Measurements from ENCODE around the gene DDX60.

Gene DDX60

DNA sequence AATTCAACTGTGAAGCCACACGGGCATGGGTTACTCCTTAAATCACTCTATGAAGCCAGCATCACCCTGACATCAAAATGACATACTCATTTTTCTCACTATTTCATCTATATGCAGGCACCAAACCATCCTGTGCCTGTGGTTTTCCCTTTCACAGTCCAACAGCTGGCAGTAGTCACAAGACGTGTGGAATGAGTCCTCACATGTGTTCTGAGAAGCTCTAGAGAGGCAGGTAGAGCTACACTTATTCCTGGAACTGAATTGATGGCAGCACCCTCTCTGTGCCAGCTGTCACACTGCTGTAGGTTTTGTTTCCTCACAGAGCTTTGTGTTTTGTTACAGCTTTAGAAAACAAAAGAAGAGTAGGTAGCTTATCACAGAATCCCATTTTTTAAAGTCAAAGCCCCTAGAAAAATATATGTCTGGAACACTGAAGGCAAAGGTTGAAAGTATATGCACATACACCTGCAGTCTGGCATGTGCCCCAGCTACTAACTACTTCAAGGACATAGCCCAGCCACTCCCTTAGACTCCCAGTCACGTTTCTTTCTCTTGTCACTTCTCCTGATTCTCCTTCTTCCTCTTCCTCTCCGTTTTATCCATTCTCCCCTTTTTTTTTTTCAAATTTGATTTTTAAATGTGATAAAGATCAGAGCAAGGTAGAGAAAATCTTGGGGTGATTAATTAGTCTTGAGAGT, 119.1 kb downstream of the DDX60 start:
- no peak for TF ChIP-seq Cebpa-rat (IDR thresholded peaks at IDR 0.05)
- Histone ChIP-seq H3K36me3 (peaks cover 0 to 13% (median 0%) of the 10 kb centered on the region in 11 experiments; a peak in 5 of 22 replicates), H4K20me1 (no peaks in the 10 kb centered on the region), H3K9me3 (replicated peaks in 1 of 11) (peaks cover 22 to 27% (median 24%) of the 10 kb centered on the region in 11 experiments), H3K9ac (no peak overlapping the region), H3K4me3 (no peak overlapping the region), H3K27ac (no peak overlapping the region), H3K27me3 (no peaks in the 10 kb centered on the region), H3K4me1 (peaks cover 0 to 1% (median 0%) of the 10 kb centered on the region in 10 experiments; a peak in 1 of 20 replicates), H3K4me2 (no peak overlapping the region)

DNA sequence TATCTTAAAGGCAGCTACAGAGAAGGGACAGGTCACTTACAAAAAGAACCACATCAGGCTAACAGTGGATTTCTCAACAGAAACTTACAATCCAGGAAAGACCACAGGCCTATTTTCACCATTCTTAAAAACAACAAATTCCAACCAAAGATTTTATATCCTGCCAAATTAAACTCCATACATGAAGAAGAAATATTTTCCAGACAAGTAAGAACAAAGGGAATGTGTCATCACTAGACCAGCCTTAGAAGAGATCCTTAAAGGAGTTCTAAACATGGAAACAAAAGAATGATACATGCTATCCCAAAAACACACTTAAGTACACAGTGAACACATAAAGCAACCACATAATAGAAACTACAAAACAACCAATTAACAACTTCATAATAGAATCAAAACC, 120.6 kb downstream of the DDX60 start:
- Histone ChIP-seq H3K4me3 (no peak overlapping the region), H4K20me1 (no peaks in the 10 kb centered on the region), H3K4me2 (no peak overlapping the region), H3K27ac (no peak overlapping the region), H3K9ac (no peak overlapping the region), H3K27me3 (no peaks in the 10 kb centered on the region), H3K36me3 (no peaks in the 10 kb centered on the region; a peak in 1 of 22 replicates), H3K4me1 (peaks cover 0 to 7% (median 0%) of the 10 kb centered on the region in 10 experiments; a peak in 3 of 20 replicates), H3K9me3 (replicated peaks in 1 of 11) (peaks cover 8 to 15% (median 10%) of the 10 kb centered on the region in 11 experiments)
- TF ChIP-seq Cebpa-rat (IDR thresholded peaks at IDR 0.05), result no peak

DNA sequence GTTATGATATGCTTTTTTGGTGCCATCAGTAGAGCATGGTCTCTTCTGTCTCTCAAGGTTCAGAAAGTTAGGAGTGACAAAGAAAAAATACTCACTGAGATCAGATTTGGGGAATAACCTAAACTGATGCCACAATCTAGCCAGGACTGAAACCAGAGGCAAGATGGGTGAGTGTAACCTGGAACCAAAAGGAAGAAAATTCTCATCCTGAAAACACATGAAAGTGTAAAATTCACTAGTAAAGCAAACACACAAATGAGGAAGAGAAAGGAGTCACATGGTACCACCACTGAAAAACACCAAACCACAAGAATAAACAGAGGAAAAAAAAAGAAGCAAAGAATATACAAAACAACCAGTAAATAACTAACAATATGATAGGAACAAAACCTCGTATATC, 129.8 kb downstream of the DDX60 start:
- H3K27me3 ChIP-seq, result no peaks in the 10 kb centered on the region
- H3K4me2 ChIP-seq, result peak overlapping the region in 4 of 11 experiments; percentile 35 to 71 (median 48); a peak in 7 of 22 replicates
- no peak for TF ChIP-seq Cebpa-rat (IDR thresholded peaks at IDR 0.05)
- H3K9ac ChIP-seq, result no peak overlapping the region
- H3K4me3 ChIP-seq, result no peak overlapping the region
- H3K4me1 ChIP-seq, result peaks cover 0 to 33% (median 4%) of the 10 kb centered on the region in 10 experiments; a peak in 7 of 20 replicates
- H3K9me3 ChIP-seq (replicated peaks in 1 of 11), result peaks cover 0 to 10% (median 0%) of the 10 kb centered on the region in 11 experiments; a peak in 6 of 22 replicates
- H4K20me1 ChIP-seq, result no peaks in the 10 kb centered on the region
- H3K27ac ChIP-seq, result peak overlapping the region in 3 of 11 experiments; percentile 36 to 42 (median 39); a peak in 3 of 22 replicates
- H3K36me3 ChIP-seq, result no peaks in the 10 kb centered on the region

DNA sequence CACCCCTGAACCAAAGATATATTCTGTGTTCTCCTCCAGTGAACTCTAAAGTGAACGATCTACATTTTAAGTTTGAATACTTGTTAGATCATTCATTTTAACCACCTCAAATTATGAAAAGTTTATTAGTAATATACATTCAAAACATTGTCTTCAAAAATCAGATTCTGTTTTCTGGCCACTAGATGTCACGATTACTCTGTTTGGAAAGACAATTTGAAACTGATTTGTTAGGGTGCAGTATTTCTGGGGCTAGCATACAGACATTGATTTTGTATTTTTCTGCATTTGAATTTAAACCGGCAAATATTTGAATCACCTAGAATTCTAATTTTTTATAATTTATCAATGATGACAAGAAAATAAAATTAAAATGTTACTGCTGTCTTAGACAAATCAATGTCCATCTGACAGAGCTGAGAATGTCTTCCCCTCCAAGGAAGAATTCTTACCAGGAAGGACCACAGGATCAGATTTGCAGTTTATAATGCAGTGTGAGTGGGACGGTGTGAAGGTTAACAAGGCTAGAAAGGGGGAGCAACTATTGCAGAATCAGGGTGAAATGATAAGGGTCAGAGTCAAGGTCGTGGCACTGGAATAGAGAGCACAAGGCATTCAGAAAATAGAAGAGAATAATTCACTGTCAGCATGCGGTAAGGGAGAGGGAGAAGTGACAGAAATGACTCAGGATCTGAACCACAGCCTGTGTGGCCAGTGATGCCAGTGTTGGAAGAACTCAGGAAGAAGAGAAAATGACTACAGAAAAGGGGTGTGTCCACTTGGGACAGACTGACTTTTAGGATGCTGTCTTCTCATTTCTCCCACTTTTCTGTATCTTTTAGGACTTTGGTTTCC, 134.6 kb downstream of the DDX60 start:
- no peak for TF ChIP-seq Cebpa-rat (IDR thresholded peaks at IDR 0.05)
- H3K4me3 ChIP-seq, result no peak overlapping the region
- H3K9ac ChIP-seq, result no peak overlapping the region
- H3K9me3 ChIP-seq (replicated peaks in 1 of 11), result no peaks in the 10 kb centered on the region
- H3K36me3 ChIP-seq, result no peaks in the 10 kb centered on the region
- H3K4me2 ChIP-seq, result peak overlapping the region in 2 of 11 experiments; percentile 28 to 36; a peak in 3 of 22 replicates
- no peaks in the 10 kb centered on the region for H3K27me3 ChIP-seq
- H3K27ac ChIP-seq, result no peak overlapping the region
- H3K4me1 ChIP-seq, result peaks cover 0 to 13% (median 4%) of the 10 kb centered on the region in 10 experiments; a peak in 7 of 20 replicates
- H4K20me1 ChIP-seq, result no peaks in the 10 kb centered on the region

DNA sequence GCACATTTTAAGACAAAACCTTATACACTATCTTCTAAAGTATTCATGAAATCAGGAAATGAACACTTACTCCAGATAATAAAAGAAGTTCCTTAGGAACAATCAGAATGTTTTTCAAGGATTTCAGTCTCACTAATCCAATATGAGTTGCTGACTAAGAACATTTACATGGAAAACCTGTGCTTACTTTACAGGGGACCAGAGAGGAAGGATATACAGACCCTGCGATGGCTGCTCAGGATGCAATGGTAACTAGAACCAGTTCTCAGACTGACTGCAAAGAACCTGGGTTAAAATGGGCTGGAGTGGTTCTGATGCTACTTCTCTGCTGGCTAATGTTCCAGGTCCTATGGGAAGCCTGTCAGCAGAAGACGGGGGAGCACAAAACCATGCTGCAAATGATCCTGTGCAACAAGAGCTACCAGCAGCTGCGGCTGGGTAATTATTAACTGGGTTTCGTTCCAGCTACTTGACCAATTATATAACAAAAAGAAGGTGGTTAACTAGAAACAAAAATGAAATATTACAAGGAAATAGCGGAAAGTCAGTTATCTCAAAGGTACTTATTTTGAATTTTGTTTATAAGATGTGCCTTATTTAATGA, 140.9 kb downstream of the DDX60 start:
- H3K9ac ChIP-seq, result no peak overlapping the region
- H3K4me3 ChIP-seq, result no peak overlapping the region
- TF ChIP-seq Cebpa-rat (IDR thresholded peaks at IDR 0.05), result no peak
- no peaks in the 10 kb centered on the region for H4K20me1 ChIP-seq
- H3K27ac ChIP-seq, result no peak overlapping the region
- H3K9me3 ChIP-seq (replicated peaks in 1 of 11), result no peaks in the 10 kb centered on the region
- H3K36me3 ChIP-seq, result no peaks in the 10 kb centered on the region
- no peaks in the 10 kb centered on the region for H3K27me3 ChIP-seq
- H3K4me2 ChIP-seq, result no peak overlapping the region
- 0 out of 20 replicates have a peak, but pooled peaks cover 0 to 5% (median 0%) of the 10 kb centered on the region in 10 experiments for H3K4me1 ChIP-seq

DNA sequence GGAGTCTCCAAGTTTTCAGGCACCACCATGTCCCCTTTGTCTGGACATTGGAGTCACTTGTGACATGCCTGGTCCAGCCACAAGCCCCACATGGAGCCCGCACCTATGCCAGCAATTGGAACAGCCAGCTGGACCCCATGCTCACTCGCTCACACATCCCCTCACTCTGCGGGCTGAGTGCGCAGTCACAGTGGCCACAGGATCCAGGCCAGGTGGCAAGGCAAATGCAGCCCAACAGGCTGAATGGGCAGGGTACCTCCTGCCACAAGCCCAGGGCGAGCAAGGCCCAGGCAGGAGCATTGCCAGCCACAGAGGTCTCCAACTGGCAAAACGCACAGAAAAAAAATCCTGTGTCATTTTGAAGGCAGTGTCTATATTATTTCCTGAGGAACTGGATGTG, 144.2 kb downstream of the DDX60 start:
- Histone ChIP-seq H4K20me1 (no peaks in the 10 kb centered on the region), H3K4me3 (no peak overlapping the region), H3K27ac (no peak overlapping the region), H3K4me2 (0 out of 22 replicates have a peak overlapping the region, but pooled peaks of 1 of the 11 experiments have one; percentile 7), H3K9me3 (replicated peaks in 1 of 11) (no peaks in the 10 kb centered on the region), H3K4me1 (0 out of 20 replicates have a peak, but pooled peaks cover 0 to 5% (median 0%) of the 10 kb centered on the region in 10 experiments), H3K27me3 (no peaks in the 10 kb centered on the region), H3K9ac (no peak overlapping the region), H3K36me3 (no peaks in the 10 kb centered on the region)
- TF ChIP-seq Cebpa-rat (IDR thresholded peaks at IDR 0.05), result no peak

DNA sequence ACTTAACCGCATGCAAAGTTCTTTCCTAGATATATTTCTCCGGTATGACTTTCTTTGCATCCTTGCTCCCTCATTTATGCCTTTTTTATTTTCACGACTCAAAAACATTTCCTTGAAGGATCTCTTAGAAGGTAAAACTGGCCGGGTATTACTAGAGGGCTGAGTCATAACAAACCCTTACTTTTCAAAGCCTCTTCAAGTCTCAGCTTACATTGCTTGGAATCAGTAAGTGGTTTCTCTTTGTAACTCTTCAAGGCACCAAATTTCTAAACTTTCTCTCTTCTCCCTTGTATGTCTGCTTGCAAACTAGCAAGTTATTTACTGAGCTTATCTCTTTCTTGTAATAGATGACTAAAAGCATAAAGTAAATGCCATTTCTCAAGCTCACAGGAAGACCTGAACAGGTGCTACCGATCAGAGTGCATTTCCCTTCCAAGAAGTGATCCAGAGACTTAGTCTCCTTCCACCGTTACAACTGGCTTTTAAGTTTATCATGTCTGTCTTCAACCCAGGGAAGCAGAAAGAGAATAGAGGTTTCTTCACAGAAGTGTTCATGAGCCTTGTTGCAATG, 150.8 kb downstream of the DDX60 start:
- Histone ChIP-seq H3K9ac (no peak overlapping the region), H3K4me3 (no peak overlapping the region), H3K27me3 (no peaks in the 10 kb centered on the region), H3K9me3 (replicated peaks in 1 of 11) (no peaks in the 10 kb centered on the region), H4K20me1 (no peaks in the 10 kb centered on the region), H3K36me3 (no peaks in the 10 kb centered on the region), H3K27ac (no peak overlapping the region), H3K4me2 (no peak overlapping the region), H3K4me1 (no peaks in the 10 kb centered on the region)
- no peak for TF ChIP-seq Cebpa-rat (IDR thresholded peaks at IDR 0.05)

Measured in BLaER1 treated with 17β-estradiol and CSF1 and Interleukin-3, amounts not matched to agents 10 nM and 100 nM (cell line).